GM20431 (cell line): ENCODE results near the gene HADH.

Source experiments
- in situ Hi-C: fragments of 300-500 bp; cut with MseI, MboI; formaldehyde crosslinking; loops from one replicate; pipeline ENCODE4 v1.15.0; 2020; ENCODE audit warnings: low sequenced_read_pairs; ENCODE audit not compliant: unreplicated experiment

Gene HADH

DNA sequence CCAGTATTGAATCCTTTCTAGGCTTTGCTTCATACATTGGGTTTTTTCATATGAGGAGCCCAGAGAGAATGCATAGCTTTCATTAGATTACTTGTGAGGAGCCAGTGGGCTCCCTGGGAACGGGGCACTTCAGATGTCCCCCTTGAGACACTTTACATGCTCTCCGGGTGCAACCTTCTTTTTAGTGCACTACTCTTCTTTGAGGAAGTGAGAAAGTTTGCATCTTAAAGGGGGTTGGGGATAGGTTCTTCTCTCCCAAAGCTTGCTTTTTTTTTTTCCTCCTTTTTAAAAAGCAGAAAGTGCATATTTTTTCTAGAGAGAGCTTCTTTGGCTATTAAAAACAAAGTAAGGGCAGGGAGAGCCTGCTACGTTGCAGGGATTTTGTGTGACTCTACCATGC is 4.3 kb downstream of the HADH start:
- in situ Hi-C loops = no loop called here

DNA sequence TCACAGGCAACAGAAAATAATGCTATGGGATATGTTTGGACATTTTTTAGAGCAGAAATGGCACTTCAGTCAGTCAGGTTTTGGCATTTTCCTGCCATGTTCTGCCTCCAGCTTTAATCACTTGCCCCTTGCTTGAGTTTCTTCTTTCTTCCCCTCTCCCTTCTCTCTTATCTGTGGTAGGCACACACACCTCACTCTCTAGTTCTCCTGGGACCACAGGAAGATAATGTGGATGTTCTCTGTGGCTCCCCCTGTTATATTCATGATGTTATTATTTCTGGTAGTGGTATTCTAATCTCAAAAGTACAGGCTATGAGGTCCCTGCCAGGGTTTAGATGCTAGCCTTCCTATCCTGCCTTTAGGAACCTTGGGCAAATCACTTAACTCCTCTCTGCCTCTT is 5.2 kb downstream of the HADH start:
- in situ Hi-C loops = no loop called here

GRCh38 chr4:107996949-107997788 is 7.5 kb downstream of the HADH start:
- in situ Hi-C loops = no loop called here

DNA sequence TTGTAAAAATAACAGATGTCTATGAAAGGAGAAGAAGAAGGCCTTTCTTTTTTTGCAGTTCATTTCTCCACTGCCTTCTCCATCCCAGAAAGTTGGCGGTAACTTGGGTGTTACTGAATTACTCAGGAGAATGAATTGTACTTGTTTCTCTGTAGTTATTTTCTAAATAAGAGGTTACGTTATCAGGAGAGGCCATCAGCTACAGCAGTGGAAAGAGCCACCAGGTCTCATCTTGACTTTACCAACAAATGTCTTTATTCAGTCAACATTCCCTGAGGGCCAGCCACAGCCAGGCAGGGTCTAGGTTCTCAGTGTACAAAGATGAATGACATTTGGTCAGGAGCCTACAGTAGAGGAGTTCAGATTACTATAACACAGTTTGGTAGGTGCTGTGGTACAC is 8.1 kb downstream of the HADH start:
- in situ Hi-C loops = no loop called here

- in situ Hi-C loops = loop anchor here (25.0 kb wide), 1 partner anchor 562 kb away; no protein-coding TSS in a partner anchor
Measured at GRCh38 chr4:107999932-108000539, 10.3 kb downstream of the HADH start.

DNA sequence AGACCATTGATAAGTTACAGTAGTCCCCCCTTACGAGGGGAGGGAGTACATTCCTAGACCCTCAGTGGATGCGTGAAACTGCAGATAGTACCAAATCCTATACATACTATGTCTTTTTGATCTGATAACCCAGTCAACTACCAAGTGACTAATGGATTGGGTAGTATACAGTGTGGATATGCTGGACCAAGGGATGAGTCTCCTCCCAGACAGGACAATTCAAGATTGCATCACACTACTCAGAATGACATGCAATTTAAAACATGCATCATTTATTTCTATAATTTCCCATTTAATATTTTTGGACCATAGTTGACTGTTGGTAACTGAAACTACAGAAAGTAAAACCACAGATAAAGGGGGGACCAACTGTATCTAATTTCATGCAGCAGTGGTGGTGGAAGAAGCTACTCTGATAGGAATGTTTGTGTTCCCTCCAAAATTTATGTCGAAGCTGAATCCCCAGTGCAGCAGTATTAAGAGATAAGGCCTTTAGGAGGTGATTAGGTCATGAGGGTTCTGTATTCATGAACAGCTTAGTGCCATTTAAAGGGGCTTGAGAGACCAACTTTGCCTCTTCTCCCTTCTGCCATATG is 11.9 kb downstream of the HADH start:
- in situ Hi-C loops = loop anchor here (25.0 kb wide), 1 partner anchor 561 kb away; no protein-coding TSS in a partner anchor

- in situ Hi-C loops = loop anchor here (25.0 kb wide), 1 partner anchor 558 kb away; no protein-coding TSS in a partner anchor
Measured at GRCh38 chr4:108003982-108004515, 14.4 kb downstream of the HADH start.

GRCh38 chr4:108004646-108005045 is 15.0 kb downstream of the HADH start:
- in situ Hi-C loops = loop anchor here (25.0 kb wide), 1 partner anchor 558 kb away; no protein-coding TSS in a partner anchor

GRCh38 chr4:108005807-108006206 is 16.1 kb downstream of the HADH start:
- in situ Hi-C loops = loop anchor here (25.0 kb wide), 1 partner anchor 556 kb away; no protein-coding TSS in a partner anchor

- in situ Hi-C loops = loop anchor here (25.0 kb wide), 1 partner anchor 556 kb away; no protein-coding TSS in a partner anchor
Measured at GRCh38 chr4:108006361-108006760, 16.7 kb downstream of the HADH start.

- in situ Hi-C loops = loop anchor here (25.0 kb wide), 1 partner anchor 554 kb away; no protein-coding TSS in a partner anchor
Measured at GRCh38 chr4:108007984-108008383, 18.3 kb downstream of the HADH start.

- in situ Hi-C loops = loop anchor here (25.0 kb wide), 1 partner anchor 554 kb away; no protein-coding TSS in a partner anchor
Measured at GRCh38 chr4:108008721-108009120, 19.0 kb downstream of the HADH start.

- in situ Hi-C loops = loop anchor here (25.0 kb wide), 1 partner anchor 552 kb away; no protein-coding TSS in a partner anchor
Measured at GRCh38 chr4:108010167-108010566, 20.5 kb downstream of the HADH start.

DNA sequence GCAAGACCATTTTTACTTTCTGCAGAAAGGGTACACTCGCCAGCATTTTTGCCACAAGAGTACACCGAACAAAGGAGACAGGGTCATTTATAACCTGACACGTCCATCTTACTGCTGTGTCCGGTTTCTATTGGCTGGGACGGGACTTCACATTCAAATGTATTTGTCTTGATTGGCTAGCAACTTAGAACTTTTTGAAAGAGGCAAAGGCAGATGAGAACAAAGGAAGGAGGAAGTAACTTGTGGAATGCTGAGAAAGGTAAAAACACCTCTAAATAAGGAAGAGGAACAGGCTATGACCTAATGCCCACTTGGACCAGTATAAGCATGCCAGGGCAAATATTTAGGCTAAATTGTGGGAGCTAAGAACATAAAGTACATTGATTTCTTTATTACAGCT is 22.7 kb downstream of the HADH start:
- in situ Hi-C loops = loop anchor here (25.0 kb wide), 1 partner anchor 550 kb away; no protein-coding TSS in a partner anchor

DNA sequence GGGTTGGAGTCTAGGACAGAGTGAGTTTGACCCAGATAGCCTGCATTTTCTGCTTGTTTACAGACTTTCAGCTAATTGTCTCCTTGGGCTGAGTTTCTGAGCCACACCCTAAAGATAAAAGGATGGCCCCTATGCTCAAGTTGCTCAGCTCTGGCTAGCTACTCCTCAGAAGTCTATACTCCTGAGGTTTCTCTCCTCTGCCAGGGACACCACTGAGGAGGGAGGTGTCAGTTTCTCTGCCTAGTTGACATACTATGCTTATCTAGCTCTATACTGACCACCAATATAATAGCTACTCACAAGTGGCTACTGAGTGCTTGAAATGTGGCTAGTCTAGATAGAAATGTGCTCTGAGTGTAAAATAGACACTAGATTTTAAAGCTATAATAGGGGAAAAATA is 23.6 kb downstream of the HADH start:
- in situ Hi-C loops = loop anchor here (25.0 kb wide), 1 partner anchor 549 kb away; no protein-coding TSS in a partner anchor

DNA sequence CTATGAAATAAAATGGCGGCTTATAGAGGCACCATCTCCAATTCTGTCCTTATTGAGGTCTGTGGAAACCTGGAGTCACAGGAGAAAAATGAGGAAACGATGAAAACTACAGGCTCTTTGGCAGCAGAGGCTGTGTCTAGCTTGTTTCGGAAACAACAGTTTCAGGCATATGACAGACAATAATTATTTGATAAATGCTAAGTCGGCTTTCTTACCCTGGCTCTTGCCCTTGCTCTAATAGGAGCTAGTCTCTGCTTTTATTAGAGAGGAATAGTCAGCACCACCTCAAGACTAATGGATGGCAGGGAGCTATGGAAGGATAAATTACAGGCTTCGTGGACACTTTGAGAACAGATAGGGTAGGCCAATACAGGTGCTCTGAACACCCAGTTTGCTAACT is 24.3 kb downstream of the HADH start:
- in situ Hi-C loops = loop anchor here (25.0 kb wide), 1 partner anchor 548 kb away; no protein-coding TSS in a partner anchor

DNA sequence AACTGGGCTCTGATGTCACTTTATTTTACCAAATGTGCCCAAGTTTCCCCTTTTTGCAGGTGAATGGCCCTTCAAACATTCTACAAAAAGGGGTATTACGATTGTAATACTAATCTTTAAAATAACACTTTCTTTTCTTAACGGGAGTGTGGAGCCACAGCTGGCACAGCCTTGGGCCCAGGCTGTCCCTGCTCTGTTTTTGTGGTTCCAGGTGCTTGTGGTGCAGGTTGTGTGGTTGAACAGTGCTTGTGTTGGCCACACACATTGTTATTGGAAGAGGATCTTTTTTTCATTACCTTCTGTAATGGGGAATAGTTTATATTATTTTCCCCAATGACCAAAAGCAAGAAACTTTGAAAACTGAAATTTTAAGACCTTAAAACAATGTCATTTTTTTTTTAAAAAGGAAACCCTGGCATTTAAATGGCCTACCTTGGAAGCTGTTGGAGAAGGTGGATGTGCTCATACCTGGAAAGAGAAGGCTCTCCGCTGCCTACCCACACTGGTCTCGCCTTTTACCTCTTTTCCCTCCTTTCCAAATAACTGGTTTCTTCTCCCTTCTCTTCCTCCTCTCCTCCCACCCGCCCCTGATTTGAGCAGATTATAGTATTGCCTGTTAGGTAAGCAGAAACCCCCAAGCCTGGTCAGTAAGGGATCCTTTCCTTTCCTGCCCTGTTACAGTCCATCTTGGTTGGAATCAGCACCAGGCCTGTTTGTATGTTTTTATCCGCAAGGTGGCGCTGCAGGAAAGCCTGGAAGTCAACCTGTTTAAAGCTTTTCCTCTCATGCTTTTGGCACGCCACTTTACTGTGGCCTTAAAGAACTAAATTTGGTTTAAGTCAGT is 28.6 kb downstream of the HADH start:
- in situ Hi-C loops = loop anchor here (25.0 kb wide), 1 partner anchor 544 kb away; no protein-coding TSS in a partner anchor

DNA sequence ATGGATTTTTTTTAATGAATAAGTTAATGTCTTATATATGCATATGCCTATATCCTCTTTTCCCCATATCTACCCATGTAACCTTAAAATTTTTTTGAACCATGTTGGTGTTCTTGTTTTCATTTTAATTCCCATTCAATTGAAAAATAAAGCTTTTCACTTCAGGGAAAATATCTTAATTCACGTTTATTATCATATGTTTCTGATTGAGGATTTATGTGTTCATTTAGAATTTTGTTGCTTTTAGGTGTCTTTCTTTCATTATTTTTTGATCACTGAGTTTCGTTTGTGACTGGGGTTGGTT is 29.1 kb downstream of the HADH start:
- in situ Hi-C loops = loop anchor here (25.0 kb wide), 1 partner anchor 543 kb away; no protein-coding TSS in a partner anchor
